T-helper 2 cell (primary cell): ENCODE results near the gene VPS26C.

Experiments used
- DNase-seq, 5 experiments: peaks; one replicate each; pipeline versions ENCODE4 v3.0.0 to v3.0.0-alpha.2; 2012 to 2022

VPS26C gene

DNA sequence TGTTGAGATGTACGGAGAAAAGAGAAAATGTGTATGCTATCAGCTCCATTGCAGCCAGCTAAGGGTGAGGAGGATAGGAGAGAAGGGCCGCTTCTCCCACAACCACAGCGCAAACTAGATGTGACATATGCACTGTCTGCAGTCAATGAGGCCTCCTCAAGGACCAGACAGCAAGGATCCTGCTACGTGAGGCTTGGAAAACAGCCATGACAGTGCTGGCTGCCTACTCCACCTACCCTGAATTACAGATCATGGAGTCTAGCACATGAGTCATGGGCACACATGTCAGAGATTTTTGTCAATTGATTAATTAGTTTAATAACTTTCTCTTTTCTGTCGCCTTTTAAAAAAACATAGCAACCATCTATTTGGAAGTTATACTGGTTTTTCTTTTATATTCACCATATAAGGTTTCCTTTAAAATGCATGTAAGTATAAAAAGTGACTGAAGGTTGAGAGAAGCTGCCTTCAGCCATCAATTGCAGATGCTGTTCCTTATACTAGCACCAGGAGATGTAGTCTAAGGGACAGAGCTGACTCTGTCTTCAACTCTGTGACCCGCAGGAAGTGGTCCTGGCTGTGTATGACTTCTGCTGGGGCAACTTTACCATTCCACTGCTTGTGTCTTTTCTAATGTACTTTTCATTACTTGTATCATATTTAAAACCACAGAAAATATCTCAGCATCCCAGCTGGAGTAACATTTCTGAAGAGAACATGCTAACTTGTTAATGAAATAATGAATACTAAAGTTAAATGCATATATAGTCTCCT lies 3.1 kb downstream of the VPS26C start:
- no peak for DNase-seq

DNA sequence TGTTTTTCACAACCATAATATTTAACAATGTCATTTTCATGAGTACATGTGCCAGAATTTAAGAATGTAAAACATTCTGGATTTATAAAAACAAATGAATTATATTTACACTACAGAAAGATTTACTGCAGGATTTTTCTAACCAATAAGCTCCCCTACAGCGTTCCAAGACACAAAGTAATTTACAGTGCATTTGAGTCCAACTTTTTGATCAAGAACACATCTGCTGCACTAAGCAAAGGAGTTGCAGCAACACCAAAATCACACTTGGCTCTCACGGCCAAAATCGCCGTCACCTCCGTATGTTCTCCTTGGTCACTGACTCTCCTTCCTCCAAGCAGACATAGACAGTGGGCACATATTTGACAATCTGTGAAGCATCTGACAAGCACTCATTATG lies 7.7 kb downstream of the VPS26C start:
- no peak for DNase-seq

DNA sequence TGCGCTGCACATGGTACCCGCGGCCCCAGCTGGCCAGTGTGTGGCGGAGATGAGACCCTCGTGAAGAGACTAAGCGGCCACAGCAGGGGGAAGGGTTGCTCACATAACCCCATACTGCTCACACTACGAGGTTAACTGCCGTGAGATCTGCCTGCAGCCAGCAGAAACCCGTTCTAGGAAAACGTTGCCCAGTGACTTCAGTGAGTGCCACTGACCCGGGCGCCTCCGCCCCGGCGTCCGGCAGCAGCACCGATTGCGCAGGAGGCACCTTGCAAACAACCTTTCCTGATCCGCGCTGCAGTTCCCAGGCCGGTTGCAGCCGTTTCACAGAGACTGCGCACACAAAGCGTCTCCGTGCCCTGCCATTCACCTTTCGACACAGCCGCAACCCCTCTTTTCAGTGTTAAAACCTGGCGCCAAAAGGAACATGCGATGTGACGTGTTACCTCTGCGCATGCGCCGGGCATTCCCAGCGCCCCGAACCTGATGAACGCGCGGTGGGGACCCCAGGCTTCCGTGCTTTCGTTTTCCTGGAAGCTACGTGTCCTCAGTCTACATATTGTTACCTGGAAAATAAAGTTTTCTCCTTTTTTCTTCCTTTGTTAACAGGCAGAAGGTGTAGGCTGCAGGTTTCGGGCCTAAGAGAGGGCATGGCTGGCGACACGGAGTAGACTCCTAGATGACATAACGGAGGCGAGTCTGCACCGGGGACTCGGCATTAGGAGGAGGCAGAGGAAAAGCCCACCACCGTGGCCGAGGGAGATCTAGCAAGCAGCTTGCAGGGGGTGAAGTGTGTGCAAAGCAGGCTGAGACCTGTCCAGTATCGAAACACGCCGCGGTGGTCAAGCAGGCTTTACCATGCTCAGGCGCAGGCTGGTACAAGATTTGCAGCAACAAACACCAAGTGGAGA lies 8.9 kb downstream of the VPS26C start:
- DNase-seq: peak; percentile 48 to 90 (median 65)

DNA sequence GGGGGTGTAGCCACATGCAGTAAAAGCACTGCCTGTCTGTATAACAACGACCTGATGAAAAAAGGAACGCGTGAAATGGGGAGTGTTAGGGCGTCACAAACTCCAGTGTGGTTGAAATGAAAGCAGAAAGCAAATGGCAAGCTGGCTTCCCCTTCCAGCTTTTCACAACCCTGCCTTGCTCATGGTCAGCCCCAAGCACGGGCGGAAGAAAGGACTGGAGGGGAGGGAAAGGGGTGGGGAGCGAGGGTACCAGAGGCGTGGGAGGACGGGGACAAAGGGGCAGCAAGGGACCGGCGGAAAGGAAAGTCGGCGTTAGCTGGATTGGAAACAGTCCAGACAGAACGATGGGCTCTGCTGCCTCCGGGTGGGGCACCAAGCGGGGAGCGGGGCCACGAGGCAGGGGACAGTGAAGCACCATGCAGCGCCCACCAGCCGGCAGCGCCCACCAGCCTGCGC lies 9.6 kb downstream of the VPS26C start:
- DNase-seq: peak in 2 of 5 experiments; percentile 33 to 51

DNA sequence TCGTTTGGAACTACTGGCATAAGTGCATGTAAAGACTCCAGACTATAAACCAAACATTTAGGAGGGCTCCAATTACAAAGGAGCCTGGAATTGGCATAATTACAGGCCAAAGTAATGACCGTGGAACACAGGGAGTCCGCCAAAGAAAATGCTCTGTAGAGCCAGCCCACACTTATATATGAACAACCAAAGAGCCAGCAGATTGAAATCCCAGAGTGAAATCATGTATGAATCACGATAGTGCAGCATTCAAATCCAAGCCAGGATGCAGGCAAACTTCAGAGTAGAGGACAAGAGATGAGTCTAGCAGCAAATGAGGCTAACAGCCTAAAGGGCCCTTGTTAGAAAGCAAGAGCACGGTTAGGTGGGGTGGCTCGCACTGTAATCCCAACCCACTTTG lies 13.1 kb downstream of the VPS26C start:
- no peak for DNase-seq

DNA sequence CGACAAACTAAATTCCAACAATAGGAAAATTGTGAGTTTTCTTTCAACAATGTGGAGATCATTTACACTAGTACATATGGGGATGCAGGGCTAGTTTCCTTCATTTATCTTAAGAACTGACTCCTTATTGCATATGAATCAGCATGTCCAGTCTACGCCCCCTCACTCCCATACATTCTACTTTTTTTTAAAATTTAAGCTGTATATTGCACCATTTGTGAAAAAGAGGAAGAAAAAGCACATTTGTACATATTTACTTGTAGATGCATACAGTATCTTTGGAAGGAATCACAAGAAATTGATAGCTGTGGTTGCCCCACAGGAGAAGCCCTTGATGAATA lies 15.9 kb downstream of the VPS26C start:
- DNase-seq: no peak

DNA sequence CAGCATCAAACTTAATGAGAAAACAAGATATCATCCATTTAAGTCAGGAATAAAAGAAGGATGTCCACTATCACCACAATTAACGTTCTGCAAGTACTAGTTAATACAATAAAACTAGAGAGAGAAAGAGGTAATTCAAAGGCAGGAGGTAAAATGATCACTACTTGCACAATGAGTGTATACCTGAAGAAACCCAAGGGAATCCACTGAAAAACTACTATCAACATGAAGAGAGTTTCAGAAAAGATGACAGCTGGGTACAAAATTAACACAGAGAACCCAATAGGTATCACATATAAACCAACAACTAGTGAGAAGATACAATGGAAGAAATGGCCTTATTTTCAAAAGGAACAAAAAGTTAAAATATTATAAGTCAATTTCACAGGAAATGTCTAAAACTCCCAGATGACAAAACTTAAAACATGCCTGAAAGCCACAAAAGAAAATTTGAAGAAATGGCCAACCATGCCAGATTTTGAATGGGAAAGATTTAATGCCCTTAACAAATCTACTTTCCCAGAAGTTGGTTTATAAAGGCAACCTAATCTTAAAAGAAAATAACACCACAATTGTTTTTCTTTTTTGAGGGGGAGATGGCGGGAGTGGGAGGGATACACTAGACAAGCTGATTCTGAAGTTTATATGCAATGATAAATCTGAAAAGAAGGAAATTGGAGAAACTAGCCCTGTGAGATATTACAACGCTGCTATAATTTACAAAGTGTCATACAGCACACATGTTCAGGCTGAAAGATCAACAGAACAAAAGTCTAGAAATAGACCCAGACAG lies 17.8 kb downstream of the VPS26C start:
- DNase-seq: no peak

DNA sequence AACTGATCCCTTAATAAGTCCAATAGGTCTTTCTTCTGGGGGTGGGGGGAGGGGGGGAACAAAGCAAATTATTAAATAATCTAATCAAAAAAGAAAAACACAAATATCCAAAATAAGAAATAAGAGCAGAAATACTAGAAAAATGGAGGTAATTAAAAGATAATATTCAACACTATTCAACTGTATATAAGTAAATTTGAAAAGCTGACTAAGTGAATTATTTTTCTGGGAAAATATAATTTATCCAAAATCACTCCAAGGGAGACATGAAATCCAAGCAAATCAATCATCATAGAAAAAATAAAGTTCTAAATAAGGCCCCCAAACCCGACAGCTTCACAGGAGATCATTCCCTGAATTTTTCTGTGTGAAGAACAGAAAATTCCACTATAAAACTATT lies 18.8 kb downstream of the VPS26C start:
- DNase-seq: no peak

DNA sequence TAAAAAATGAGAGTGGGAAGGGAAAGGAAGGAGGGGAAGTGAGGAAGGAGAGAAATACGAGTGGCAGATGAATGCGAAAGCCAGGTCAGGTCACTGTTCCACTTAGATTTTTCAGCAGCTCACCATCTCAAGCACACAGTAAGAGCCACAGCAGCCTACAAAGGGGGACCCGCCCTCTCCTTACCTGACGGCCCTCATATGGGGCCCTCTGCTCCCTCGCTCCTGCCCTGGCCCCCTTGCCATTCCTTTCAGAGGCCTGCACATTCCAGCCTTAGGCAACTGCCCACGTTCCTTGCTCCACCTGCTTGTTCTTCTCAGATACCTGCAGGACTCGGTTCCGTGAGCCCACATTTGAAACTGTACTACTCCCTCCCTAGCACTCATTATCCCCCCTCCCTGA lies 22.0 kb downstream of the VPS26C start:
- DNase-seq: no peak

DNA sequence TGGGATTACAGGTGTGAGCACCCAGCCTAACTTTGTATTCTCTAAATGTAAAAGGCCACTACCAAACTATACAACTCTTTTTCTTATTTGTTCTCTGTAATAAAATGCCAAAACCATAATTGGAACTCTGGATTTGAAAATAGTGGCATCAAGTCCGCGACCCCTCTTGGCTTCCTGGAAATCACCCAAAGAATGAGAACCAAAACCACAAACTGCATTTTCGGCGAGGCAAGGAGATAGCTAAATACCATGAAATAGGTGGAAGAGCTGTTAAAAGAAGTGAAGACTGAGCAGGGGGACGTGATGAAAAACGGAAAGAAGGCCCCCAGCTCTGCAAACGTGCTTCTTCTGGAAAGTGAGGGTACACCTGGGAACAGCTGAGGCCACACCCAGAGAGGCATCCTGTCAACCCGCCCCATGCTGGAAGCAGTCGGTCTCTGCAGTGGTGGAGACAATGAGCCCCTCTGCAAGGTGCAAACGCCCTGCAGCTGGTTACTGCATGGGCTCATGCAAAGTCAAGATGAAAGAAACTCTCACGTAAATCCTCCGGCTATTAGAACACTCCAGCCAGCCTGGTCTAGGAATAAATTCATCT lies 22.5 kb downstream of the VPS26C start:
- no peak for DNase-seq

DNA sequence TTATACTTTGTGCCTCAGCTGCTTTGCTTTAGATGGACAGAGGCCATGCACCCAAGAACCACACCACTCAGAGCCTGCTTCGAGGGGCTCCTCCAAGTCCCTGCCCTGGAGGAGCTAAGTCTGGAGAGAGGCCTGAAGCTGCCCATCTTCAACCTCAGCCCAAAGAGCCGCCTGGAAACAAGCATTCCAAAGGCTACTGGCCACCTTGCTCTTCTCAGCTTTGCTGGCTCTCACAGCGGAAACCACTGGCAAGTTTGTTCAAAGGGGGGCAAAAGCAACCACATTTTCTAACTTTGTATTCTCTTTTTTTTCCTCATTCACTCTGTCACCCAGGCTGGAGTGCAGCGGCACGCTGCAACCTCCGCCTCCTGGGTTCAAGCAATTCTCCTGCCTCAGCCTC lies 23.2 kb downstream of the VPS26C start:
- no peak for DNase-seq

DNA sequence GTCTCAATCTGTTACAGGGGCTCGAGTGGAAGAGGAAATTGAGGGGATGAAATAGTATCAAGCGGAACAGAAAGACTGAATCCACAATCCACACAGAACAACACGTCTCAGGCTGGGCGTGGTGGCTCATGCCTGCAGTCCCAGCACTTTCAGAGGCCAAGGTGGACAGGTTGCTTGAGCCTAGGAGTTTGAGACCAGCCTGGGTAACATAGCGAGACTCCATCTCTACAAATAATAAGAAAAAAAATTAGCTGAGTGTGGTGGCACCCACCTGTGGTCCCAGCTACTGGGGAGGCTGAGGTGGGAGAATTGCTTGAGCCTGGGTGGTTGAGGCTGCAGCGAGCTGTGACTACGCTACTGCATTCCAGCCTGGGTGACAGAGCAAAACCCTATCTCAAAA lies 25.7 kb downstream of the VPS26C start:
- no peak for DNase-seq

DNA sequence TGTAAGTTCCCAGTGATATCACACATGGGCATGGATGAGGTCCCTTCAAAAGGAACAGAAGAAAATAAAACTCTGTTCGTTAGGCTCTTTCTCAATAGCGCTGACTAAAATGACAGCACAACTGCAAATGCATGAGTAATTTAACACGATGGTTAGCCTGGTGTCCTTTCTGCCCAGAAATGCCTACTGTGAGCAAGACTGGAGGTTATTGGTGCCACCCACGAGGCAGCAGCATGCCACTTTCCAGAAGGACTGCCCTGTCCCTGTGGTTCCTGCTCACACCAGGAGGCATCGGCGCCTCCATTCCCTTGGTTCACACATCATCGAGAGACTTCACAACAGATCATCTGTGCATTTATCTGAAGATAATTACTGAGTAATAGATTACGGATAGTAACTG lies 26.2 kb downstream of the VPS26C start:
- no peak for DNase-seq

DNA sequence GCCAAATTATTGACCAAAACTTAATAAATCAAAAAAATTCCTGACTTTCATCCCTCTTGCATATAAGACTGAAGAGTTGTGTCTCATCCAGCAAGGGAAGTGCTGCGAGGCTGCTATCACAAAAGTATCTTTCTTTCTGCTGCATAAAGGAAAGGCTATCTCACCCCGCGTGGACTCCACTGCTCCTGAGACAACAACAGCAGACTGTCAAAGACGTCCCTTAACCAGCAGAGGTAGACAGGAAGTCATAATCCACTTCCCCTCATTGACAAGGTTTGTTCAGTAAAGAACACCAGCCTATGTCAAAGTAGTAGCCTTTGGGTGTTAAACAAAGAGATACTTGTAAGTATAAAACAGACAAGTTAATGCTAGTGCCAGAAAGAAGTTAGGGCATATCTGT lies 29.4 kb downstream of the VPS26C start:
- peak in 1 of 5 experiments; percentile 32 for DNase-seq

DNA sequence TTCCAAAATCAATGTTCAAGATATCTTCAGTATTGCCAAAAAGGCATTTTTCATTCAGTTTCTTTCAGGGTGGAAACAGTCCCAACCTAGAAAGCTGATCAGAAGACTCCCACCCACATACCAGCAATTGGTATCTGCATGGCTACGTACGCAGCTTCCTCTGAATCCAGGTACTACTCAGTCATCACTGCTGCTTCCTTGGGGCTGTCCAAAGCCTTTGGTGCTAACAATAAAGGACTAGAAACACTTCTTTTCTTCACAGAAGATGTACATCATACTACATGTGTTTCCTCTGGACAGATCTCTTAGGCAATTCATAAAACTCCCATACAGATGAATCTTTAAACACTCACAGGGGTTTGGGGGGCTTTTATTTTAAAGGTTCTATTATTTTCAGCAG lies 29.8 kb downstream of the VPS26C start:
- no peak for DNase-seq

DNA sequence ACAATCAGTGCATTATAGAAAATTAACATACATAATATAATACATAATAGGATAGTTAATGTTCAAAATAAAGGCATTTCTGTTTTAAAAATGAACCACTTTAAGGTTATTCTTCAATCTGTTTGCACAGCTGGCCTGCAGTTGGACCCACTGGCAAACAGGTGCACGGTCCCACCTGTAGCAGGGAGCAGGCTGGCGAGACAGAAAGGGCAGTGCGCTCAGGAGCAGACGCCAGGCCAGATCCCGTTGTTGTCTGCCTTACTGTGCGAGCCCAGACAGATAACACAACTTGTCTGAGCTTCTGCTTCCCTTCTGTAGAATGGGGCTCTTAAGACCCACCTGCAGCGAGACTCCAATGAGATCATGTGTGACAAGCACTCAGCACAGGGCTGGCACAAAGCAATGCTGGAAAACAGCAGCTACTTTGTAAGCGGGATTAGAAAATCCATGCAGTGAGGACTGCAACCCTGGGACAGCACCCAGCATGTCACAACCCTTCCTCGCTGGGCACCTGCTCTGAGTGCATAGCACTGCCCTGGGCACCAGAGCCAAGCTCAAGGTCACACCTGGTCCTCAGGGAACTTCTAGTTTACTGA lies 33.5 kb downstream of the VPS26C start:
- DNase-seq: no peak

DNA sequence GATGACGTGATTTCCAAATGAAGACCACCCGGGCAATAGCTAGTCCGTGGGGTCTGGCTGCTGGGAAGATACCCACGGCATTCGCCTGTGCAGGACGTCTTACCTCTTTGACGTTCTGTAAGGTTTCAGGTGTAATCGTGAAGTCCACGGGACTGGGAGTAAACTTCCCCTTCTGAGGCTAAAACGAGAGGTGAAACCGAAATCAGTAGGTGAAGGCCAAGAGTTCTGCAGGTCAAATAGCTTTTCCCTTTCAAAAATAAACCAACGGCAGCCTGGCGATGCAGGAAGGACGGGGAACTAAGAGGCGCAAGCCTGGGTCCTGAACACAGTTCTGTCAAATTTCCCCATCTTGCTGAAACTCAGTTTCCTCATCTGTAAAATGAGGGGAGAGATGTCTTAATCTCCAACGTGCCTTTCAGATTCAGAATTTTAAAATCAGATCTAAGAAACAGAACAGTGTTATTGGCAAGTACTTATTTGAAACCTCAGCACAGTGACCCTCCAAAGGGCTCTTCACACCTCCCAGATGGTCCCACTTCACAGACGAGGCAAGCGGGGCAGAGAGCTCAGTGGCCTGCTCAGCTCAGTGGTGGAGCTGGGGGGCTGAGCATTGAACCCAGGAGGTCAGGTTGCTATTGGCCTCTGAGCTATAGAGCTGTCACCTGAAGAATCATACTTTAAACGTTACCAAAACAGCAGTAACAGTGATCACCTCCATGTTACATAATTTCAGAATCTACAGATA lies 34.7 kb downstream of the VPS26C start:
- DNase-seq: no peak

DNA sequence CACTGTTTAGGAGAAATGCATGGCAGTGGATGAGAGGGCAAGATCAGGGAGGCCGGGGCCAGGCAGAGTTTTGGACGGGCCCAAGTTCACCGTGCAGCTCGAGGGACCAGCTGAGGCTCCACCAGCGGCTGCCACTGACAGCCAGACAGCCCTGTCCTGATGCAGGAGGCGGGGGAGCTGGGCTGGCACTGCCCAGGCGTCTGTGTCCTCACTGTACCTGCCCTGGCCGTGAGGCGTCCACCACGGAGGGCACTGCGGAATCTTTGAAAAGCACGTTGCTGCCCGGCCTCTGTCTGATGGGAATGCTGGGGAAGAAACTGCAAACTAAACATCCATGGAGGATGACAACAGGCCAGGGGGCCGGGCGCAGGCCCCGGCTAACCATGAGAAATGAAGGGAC lies 35.5 kb downstream of the VPS26C start:
- DNase-seq: no peak

DNA sequence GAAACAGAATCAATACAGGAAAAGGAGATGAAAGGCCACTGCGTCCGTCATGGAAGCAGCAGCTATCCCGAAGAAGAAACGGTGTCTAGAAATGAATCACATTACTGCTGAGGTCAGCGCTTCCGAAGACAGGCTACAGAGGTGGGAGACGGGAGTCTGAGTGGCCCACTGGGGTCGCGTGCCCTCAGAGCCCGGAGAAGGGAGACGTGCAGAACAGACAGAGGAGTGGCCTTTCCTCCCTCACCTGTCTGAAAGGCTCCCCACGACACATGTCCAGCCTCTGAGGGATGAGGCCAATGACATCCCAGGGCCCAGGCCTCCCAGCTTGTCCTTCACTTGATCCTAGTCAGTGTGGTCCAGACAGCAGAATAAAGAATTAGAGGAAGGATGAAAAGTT lies 35.9 kb downstream of the VPS26C start:
- no peak for DNase-seq

DNA sequence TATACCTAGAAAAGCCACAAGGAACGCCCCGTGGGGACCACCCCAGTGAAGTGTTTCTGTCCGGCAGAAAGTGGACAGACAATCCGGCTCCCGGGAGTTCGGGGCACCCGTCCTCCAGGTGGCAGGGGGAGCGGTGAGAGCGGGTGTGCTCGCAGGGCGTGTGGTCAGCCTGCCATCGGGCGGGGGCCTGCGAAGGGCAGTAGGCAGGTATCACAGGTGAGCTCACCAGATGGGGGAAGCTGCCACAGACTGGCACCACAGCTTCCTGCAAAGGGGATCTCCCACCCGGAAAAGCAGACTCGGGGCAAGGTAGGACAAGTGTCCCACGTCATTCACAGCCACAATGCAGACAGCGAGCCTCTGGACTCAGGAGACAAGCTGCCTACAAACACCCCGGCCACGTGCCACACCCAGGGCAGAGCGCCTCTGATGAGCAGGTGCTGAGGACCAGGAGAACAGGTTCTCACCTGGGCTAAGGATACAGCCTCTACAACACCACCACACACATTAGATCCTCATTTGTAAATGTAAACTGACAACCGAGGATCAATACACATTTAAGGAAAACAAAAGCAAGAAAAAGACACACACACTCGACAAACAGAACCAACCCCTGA lies 36.4 kb downstream of the VPS26C start:
- DNase-seq: no peak

DNA sequence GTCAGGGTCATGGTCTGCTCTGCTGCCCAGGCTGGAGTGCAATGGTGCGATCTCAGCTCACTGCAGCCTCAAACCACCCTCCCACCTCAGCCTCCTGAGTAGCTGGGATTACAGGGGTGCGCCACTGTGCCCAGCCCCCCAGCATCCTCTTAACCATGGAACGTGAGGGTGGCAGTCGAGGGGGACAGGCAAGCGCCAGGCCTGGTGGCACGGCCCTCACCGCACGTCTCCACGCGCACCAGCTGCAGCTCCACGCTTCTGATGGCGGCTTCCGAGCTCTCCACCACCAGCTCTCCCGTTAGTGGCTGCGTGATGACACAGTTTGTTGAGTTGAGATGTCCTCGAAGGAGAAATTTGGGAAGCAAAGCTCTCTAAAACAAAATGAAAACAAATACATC lies 39.1 kb downstream of the VPS26C start:
- no peak for DNase-seq
